Stomach smooth muscle (tissue), 2 donors: ENCODE results near the gene MNX1.
A peak's percentile ranks its signal among the peaks of the same experiment; 100 is the strongest.

ENCODE experiments used
- H3K27ac ChIP-seq: one replicate; pipeline ENCODE4 v1.7.0; 2013; ENCODE audit warnings: mild to moderate bottlenecking, low read length, inconsistent platforms
- H3K27me3 ChIP-seq, 2 donors: one replicate each; pipeline ENCODE4 v1.7.0; 2013; ENCODE audit warnings: low read length in 2 of 2; ENCODE audit not compliant: insufficient read depth in 2 of 2, control insufficient read depth in 1 of 2
- H3K36me3 ChIP-seq, 2 donors: one replicate each; pipeline ENCODE4 v1.7.0; 2013; ENCODE audit warnings: low read length in 2 of 2; ENCODE audit not compliant: control insufficient read depth in 2 of 2, insufficient read depth in 2 of 2
- H3K4me1 ChIP-seq: one replicate; pipeline ENCODE4 v1.7.0; 2013; ENCODE audit warnings: low read length; ENCODE audit not compliant: control insufficient read depth, insufficient read depth
- H3K4me3 ChIP-seq, 2 donors: one replicate each; pipeline ENCODE4 v1.7.0; 2013; ENCODE audit warnings: low read length in 2 of 2
- H3K9ac ChIP-seq, 2 donors: one replicate each; pipeline ENCODE4 v1.7.0; 2013; ENCODE audit warnings: low read length in 2 of 2, mild to moderate bottlenecking in 1 of 2
- H3K9me3 ChIP-seq, 2 donors: one replicate each; pipeline ENCODE4 v1.7.0; 2013; ENCODE audit warnings: low read length in 2 of 2; ENCODE audit not compliant: control insufficient read depth in 2 of 2
- donor health status: healthy.
- donor health status: Pancreatic carcinoma.

The MNX1 gene

DNA sequence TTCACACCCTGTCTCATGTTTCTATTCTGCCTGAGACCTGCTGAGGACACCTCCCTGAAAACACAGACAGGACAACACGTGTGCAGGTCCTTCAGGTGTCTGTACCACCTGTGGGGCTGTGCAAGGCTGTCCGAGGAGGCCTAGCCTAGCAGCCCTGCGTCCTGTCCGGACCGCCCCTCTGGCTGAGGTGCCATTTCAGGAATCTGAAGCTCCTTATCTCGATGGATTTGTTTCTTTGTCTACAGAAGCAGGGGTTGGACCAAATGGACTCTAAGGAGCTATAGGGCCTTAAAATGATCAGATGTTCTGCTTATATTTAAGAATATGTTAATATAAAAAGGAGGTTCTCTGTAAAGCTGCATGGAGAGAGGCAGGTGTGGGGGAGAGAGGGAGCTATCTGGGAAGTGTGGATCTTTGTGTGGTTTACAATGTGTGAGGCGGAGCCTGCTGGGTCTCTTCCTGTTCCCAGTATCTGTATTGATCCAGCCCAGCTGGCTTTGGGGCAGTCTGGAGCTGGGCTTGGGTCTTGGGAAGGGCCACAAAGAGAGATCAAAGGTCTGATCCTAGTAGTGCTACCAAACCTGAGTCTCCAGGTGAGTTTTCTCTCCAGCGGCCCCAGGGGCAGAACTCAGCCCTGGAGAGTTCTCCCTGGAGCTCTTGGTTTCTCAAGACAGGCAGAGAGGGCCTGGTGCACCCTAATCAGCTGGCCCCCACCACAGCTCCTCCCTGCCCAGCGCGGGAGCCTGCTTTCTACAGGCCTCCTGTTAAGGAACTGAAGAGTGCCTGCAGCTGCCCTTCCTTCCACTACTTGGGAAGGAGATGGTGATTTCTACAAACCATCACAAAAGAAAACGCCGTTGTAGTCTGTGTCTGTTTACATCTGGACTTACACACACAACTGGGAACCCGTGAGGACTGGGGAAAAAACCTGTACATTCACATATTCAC is 3.4 kb upstream of the MNX1 start:
- peaks cover 75 to 86% of the 10 kb centered on the region in 2 donors for H3K27me3 ChIP-seq
- no peak overlapping the region for H3K27ac ChIP-seq
- H3K36me3 ChIP-seq, result no peaks in the 10 kb centered on the region
- H3K4me3 ChIP-seq, result no peak overlapping the region
- H3K9ac ChIP-seq, result no peak overlapping the region
- H3K4me1 ChIP-seq, result peaks cover 22% of the 10 kb centered on the region
- H3K9me3 ChIP-seq, result no peaks in the 10 kb centered on the region

DNA sequence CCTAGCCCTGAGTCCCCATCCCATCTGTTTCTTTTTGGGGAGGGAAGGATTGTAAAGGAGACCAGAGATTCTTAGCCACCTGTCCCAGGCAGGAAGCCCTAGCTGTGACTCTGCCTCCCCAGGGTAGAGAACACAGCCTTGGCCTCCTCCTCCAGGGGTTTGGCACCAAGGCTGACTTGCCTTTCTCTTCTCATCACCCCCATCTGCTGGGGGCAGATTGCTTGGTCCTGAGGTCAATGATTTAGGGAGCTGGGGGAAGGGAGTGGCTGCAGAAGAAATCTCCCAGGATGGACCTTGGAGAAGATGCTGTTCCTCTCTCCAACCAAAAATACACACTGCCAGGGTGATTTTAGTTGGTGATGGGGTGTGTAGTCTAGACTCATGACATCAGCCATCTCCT is 2.6 kb upstream of the MNX1 start:
- peaks cover 74 to 86% of the 10 kb centered on the region in 2 donors for H3K27me3 ChIP-seq
- H3K4me3 ChIP-seq, result no peak overlapping the region
- H3K9ac ChIP-seq, result no peak overlapping the region
- H3K9me3 ChIP-seq, result no peaks in the 10 kb centered on the region
- H3K27ac ChIP-seq, result no peak overlapping the region
- H3K36me3 ChIP-seq, result no peaks in the 10 kb centered on the region
- H3K4me1 ChIP-seq, result peaks cover 19% of the 10 kb centered on the region

DNA sequence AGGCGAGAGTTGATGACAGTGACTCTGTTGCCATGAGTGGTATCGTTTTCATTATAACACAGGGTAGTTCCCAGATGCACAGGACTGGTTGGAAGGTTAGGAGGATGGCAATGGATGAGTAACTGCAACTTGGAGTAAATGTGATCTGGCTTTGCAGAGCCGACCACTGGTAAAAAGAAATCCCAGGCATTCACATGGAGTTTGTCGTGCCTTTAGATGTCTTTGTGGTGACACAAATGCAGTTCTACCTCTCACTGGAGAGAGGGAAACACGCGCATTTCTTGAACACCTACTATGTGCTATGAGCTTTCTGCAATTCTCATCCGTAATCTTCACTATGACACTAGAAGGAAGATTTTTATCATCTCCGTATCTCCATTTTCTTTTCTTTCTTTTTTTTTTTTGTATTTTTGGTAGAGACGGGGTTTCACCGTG is 1.7 kb upstream of the MNX1 start:
- Histone ChIP-seq H3K4me3 (no peak overlapping the region), H3K27me3 (peaks cover 77 to 84% of the 10 kb centered on the region in 2 donors), H3K27ac (no peak overlapping the region), H3K4me1 (peaks cover 19% of the 10 kb centered on the region), H3K36me3 (no peaks in the 10 kb centered on the region), H3K9me3 (no peaks in the 10 kb centered on the region), H3K9ac (no peak overlapping the region)

DNA sequence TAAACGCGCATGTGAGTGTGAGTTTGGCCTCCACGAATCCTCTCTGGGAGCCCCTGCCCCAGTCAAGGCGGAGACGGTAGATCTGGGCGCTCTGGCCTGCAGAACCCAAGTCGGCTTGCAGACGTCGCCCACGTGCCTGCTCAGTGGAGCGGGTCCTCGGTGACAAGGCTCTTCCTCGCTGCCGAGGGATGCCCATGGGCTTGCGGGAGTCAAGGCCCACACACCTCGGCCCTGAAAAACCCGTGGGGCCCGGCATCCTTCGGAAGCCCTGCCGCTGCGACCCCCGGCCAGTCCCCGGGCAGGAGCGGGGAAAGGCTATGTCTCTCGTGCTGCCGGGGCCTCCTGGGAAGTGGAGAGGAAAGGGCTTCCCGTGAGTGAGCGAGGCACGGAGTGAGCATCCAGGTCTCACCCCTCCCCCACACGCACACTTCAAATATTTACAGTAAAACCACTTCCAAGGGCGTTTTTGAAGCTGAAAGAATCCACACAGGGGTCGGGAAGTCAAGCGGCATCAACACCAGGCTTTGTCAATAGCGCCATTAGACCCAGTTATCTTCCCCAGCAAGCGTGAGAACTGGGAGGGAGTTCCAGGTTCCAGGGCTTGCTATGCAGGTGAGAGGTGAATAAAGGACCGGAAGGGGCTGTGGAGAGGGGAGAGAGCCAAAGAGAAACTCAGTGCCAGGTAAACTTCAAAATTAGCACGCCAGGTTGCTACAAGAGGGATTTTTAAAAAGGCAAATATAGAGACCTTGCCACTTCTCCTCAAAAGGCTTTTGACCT is 1.1 kb upstream of the MNX1 start:
- Histone ChIP-seq H3K4me1 (peaks cover 17% of the 10 kb centered on the region), H3K27ac (no peak overlapping the region), H3K27me3 (peaks cover 77 to 80% of the 10 kb centered on the region in 2 donors), H3K36me3 (no peaks in the 10 kb centered on the region), H3K9ac (no peak overlapping the region), H3K9me3 (no peaks in the 10 kb centered on the region), H3K4me3 (peak overlapping the region in 1 of 2 donors; percentile 67)

DNA sequence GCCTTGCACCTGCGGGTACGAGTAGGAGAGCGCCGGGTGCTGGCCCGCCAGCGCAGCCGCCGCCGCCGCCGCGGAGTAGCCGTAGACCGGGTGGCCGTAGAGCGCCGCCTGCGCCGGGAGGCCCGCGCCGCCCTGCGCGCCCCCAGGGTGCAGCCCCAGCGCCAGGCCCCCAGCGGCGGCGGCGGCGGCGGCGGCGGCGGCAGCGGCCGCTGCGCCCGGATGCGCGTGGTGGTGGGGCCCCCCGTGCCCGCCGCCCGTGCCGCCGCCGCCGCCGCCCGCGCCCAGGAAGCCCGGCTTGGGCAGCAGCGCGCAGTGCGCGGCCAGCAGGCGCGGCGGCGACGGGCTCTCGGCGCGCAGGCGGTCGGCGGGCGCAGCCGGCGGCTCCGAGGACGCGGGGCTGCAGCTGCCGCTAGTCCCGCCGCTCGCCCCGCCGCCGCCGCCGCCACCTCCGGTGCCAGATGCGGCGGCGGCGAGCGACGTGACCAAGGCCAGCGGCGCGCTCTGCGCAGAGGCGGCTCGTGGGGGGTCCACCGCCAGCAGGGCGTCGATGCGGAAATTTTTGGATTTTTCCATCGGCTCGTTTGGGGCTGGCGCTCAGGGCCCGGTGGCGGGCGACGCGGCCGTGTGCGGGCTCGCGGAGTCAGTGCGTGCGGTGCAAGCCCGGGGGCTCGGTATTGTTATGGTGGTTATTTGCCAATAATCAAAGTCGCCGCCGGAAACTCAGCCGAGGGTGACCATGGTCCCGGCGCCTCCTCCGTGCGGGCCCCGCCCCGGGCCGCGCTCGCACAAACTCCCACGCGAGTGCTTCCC is 480 bp downstream of the MNX1 start:
- no peaks in the 10 kb centered on the region for H3K36me3 ChIP-seq
- H3K4me3 ChIP-seq, result peak overlapping the region in 1 of 2 donors; percentile 67
- H3K4me1 ChIP-seq, result peaks cover 24% of the 10 kb centered on the region
- H3K9ac ChIP-seq, result no peak overlapping the region
- peaks cover 69 to 81% of the 10 kb centered on the region in 2 donors for H3K27me3 ChIP-seq
- no peaks in the 10 kb centered on the region for H3K9me3 ChIP-seq
- no peak overlapping the region for H3K27ac ChIP-seq

DNA sequence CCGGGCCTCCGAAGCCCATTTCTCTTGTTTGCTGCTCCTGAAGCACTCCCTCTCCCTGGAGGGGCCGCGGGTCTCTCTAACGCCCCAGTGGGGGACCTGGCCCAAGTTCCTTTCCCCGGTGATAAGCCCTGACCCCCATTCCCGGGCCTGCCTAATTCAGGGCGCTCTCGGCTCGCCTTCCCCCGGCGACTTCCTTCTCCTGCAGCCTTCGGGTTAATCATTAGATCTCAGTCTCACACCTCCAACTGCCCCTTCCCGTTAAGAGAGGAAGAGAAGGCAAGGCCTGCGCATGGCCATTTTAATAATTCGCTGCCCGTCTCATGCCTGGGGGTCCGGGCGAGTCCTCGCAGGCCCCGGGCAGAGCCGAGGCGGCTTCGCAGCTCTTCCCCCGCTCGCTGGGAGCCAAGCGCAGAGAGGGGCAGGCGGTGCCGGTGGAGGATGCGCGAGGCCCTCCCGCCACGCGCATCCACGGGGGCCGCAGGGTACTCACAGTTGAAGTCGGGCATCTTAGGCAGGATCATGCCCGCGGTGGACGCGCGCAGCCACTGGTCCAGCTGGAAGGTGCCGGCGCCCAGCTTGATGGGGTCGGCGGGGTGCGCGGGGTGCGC is 1.2 kb downstream of the MNX1 start:
- no peaks in the 10 kb centered on the region for H3K36me3 ChIP-seq
- H3K4me1 ChIP-seq, result peaks cover 26% of the 10 kb centered on the region
- no peak overlapping the region for H3K27ac ChIP-seq
- no peaks in the 10 kb centered on the region for H3K9me3 ChIP-seq
- H3K4me3 ChIP-seq, result peak overlapping the region in 1 of 2 donors; percentile 35
- peaks cover 68 to 80% of the 10 kb centered on the region in 2 donors for H3K27me3 ChIP-seq
- no peak overlapping the region for H3K9ac ChIP-seq

GRCh38 chr7:157008206-157009169 is 2.0 kb downstream of the MNX1 start:
- no peak overlapping the region for H3K27ac ChIP-seq
- no peak overlapping the region for H3K4me3 ChIP-seq
- H3K36me3 ChIP-seq, result no peaks in the 10 kb centered on the region
- no peak overlapping the region for H3K9ac ChIP-seq
- peaks cover 66 to 80% of the 10 kb centered on the region in 2 donors for H3K27me3 ChIP-seq
- peaks cover 30% of the 10 kb centered on the region for H3K4me1 ChIP-seq
- H3K9me3 ChIP-seq, result no peaks in the 10 kb centered on the region

GRCh38 chr7:157007470-157008066 is 2.9 kb downstream of the MNX1 start:
- peaks cover 34% of the 10 kb centered on the region for H3K4me1 ChIP-seq
- H3K9ac ChIP-seq, result no peak overlapping the region
- no peak overlapping the region for H3K27ac ChIP-seq
- H3K4me3 ChIP-seq, result no peak overlapping the region
- H3K36me3 ChIP-seq, result no peaks in the 10 kb centered on the region
- peaks cover 60 to 80% of the 10 kb centered on the region in 2 donors for H3K27me3 ChIP-seq
- no peaks in the 10 kb centered on the region for H3K9me3 ChIP-seq

- Histone ChIP-seq H3K9me3 (no peaks in the 10 kb centered on the region), H3K4me3 (no peak overlapping the region), H3K27me3 (peaks cover 62 to 81% of the 10 kb centered on the region in 2 donors)
Measured at GRCh38 chr7:157006829-157007469, 3.5 kb downstream of the MNX1 start.

More at GRCh38 chr7:157006829-157007469, 3.5 kb downstream of the MNX1 start:
- peaks cover 39% of the 10 kb centered on the region for H3K4me1 ChIP-seq
- H3K36me3 ChIP-seq, result no peaks in the 10 kb centered on the region
- H3K27ac ChIP-seq, result no peak overlapping the region
- no peak overlapping the region for H3K9ac ChIP-seq
